Muscle layer of colon (tissue), 2 donors: ENCODE measurements around the gene SHISA4.

Experiments used
- H3K27ac ChIP-seq: one replicate; pipeline ENCODE4 v1.7.0; 2013; ENCODE audit warnings: low read depth, mild to moderate bottlenecking, low read length, moderate library complexity
- H3K27me3 ChIP-seq, 2 donors: one replicate each; pipeline ENCODE4 v1.7.0; 2013; ENCODE audit warnings: low read length in 2 of 2, mild to moderate bottlenecking in 2 of 2; ENCODE audit not compliant: insufficient read depth in 2 of 2, control insufficient read depth in 1 of 2
- H3K36me3 ChIP-seq: one replicate; pipeline ENCODE4 v1.7.0; 2013; ENCODE audit warnings: mild to moderate bottlenecking, low read length; ENCODE audit not compliant: insufficient read depth
- H3K4me1 ChIP-seq: one replicate; pipeline ENCODE4 v1.7.0; 2013; ENCODE audit warnings: mild to moderate bottlenecking, low read length; ENCODE audit not compliant: insufficient read depth
- H3K4me3 ChIP-seq, 2 donors: one replicate each; pipeline ENCODE4 v1.7.0; 2013; ENCODE audit warnings: low read length in 2 of 2, low read depth in 1 of 2, mild to moderate bottlenecking in 1 of 2, moderate library complexity in 1 of 2
- H3K9ac ChIP-seq: one replicate; pipeline ENCODE4 v1.7.0; 2013; ENCODE audit warnings: low read length
- H3K9me3 ChIP-seq: one replicate; pipeline ENCODE4 v1.7.0; 2013; ENCODE audit warnings: mild to moderate bottlenecking, low read length
- donor health status: abdominal sarcoma.
- donor health status: Adenocarcinoma of cecum.

SHISA4 gene

GRCh38 chr1:201883786-201884185 is 4.9 kb upstream of the SHISA4 start:
- peaks cover 26% of the 10 kb centered on the region for H3K4me1 ChIP-seq
- H3K9me3 ChIP-seq = no peaks in the 10 kb centered on the region
- H3K4me3 ChIP-seq = no peak overlapping the region
- no peak overlapping the region for H3K9ac ChIP-seq
- H3K27ac ChIP-seq = no peak overlapping the region
- H3K27me3 ChIP-seq = no peaks in the 10 kb centered on the region
- no peaks in the 10 kb centered on the region for H3K36me3 ChIP-seq

DNA sequence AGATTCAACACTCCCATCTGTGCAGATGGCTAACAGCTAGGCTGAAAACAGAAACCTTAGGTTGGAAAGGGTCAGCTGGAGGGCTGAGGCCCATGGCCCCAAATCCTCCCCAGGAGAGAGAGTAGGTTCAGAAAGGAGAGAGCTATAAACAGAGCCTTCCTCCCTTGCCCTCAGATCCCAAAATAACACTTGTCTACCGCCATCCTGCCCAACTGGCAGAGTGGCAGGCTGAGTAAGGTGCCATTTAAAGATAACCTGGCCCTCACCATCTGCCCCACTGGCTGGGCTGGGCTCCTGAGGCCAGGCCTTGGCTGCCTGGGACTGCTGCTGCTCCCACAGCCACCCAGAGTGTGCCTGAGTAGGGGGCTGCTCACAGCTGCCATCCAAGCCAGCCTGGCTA is 4.3 kb upstream of the SHISA4 start:
- H3K9me3 ChIP-seq = no peaks in the 10 kb centered on the region
- no peaks in the 10 kb centered on the region for H3K36me3 ChIP-seq
- H3K9ac ChIP-seq = no peak overlapping the region
- H3K4me1 ChIP-seq = peaks cover 30% of the 10 kb centered on the region
- no peak overlapping the region for H3K27ac ChIP-seq
- no peaks in the 10 kb centered on the region for H3K27me3 ChIP-seq
- no peak overlapping the region for H3K4me3 ChIP-seq

DNA sequence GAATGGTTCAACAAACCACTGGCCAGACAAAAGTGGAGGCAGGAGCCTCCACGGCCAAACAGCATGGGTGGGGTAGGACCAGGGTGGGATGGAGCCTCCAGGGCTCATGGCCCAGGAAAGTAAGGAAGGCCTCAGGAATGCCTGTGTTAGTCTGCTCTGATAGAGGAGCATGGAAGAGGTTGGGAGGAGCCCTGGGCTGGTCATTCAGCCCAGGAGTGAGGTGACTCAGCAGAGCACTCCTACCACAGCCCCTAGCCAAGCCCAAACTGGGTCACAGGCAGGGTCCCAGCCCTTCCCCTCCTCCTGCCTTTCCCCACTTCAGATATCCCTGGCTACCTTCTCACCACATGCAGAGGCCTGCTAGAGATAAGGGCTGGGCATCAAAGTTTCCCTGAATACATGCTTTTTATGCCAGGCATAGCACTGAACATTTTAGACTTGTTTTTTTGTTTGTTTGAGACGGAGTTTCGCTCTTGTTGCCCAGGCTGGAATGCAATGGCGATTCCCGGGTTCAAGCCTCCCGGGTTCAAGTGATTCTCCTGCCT is 3.1 kb upstream of the SHISA4 start:
- Histone ChIP-seq H3K27ac (no peak overlapping the region), H3K27me3 (no peaks in the 10 kb centered on the region), H3K9me3 (no peaks in the 10 kb centered on the region), H3K4me1 (peaks cover 35% of the 10 kb centered on the region), H3K9ac (no peak overlapping the region), H3K36me3 (no peaks in the 10 kb centered on the region), H3K4me3 (no peak overlapping the region)

- H3K9me3 ChIP-seq = no peaks in the 10 kb centered on the region
- H3K4me1 ChIP-seq = peaks cover 35% of the 10 kb centered on the region
- H3K27me3 ChIP-seq = no peaks in the 10 kb centered on the region
- no peaks in the 10 kb centered on the region for H3K36me3 ChIP-seq
- no peak overlapping the region for H3K4me3 ChIP-seq
- no peak overlapping the region for H3K9ac ChIP-seq
- no peak overlapping the region for H3K27ac ChIP-seq
Observed at GRCh38 chr1:201886103-201886885, 2.4 kb upstream of the SHISA4 start.

- Histone ChIP-seq H3K27ac (no peak overlapping the region), H3K4me3 (no peak overlapping the region)
Observed at GRCh38 chr1:201887116-201887866, 1.4 kb upstream of the SHISA4 start.

GRCh38 chr1:201889090-201889968 is 631 bp downstream of the SHISA4 start:
- Histone ChIP-seq H3K9ac (peak overlapping the region; percentile 40), H3K27me3 (no peaks in the 10 kb centered on the region), H3K27ac (peak overlapping the region; percentile 66), H3K4me3 (peak overlapping the region; percentile 69 to 99), H3K9me3 (no peaks in the 10 kb centered on the region), H3K36me3 (no peaks in the 10 kb centered on the region), H3K4me1 (peaks cover 41% of the 10 kb centered on the region)

More at GRCh38 chr1:201887116-201887866, 1.4 kb upstream of the SHISA4 start:
- peaks cover 37% of the 10 kb centered on the region for H3K4me1 ChIP-seq
- H3K9me3 ChIP-seq = no peaks in the 10 kb centered on the region
- no peaks in the 10 kb centered on the region for H3K27me3 ChIP-seq
- no peaks in the 10 kb centered on the region for H3K36me3 ChIP-seq
- no peak overlapping the region for H3K9ac ChIP-seq

DNA sequence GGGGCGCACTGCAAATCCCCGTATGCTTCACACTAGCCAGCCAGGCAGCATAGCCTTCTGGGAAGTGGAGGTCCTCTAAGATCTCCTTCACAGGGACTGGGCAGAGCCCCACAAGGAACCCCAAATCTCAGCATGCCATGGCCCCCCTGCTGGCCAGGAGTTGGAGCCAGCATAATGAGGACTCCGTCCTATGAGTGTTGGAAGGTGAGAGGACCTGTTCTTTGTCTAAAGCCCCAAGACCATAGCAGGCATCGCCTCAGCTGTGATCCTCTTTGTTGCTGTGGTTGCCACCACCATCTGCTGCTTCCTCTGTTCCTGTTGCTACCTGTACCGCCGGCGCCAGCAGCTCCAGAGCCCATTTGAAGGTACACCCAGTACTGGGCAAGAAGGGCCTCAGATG is 1.5 kb downstream of the SHISA4 start:
- peaks cover 37% of the 10 kb centered on the region for H3K4me1 ChIP-seq
- no peak overlapping the region for H3K27ac ChIP-seq

GRCh38 chr1:201890806-201891450 is 2.2 kb downstream of the SHISA4 start:
- no peaks in the 10 kb centered on the region for H3K9me3 ChIP-seq
- H3K4me1 ChIP-seq = peaks cover 35% of the 10 kb centered on the region
- H3K9ac ChIP-seq = no peak overlapping the region
- H3K4me3 ChIP-seq = no peak overlapping the region
- no peaks in the 10 kb centered on the region for H3K36me3 ChIP-seq
- no peak overlapping the region for H3K27ac ChIP-seq
- H3K27me3 ChIP-seq = no peaks in the 10 kb centered on the region

More for the DNA sequence above, 1.5 kb downstream of the SHISA4 start:
- no peaks in the 10 kb centered on the region for H3K27me3 ChIP-seq
- no peak overlapping the region for H3K4me3 ChIP-seq
- no peaks in the 10 kb centered on the region for H3K9me3 ChIP-seq
- H3K9ac ChIP-seq = no peak overlapping the region
- no peaks in the 10 kb centered on the region for H3K36me3 ChIP-seq

- H3K27ac ChIP-seq = peak overlapping the region; percentile 22
Observed at GRCh38 chr1:201891451-201892045, 2.9 kb downstream of the SHISA4 start.

GRCh38 chr1:201892211-201892610 is 3.5 kb downstream of the SHISA4 start:
- Histone ChIP-seq H3K4me1 (peaks cover 48% of the 10 kb centered on the region), H3K27me3 (no peaks in the 10 kb centered on the region), H3K9ac (no peak overlapping the region), H3K4me3 (no peak overlapping the region), H3K36me3 (peaks cover 3% of the 10 kb centered on the region), H3K27ac (no peak overlapping the region), H3K9me3 (no peaks in the 10 kb centered on the region)

More at GRCh38 chr1:201891451-201892045, 2.9 kb downstream of the SHISA4 start:
- Histone ChIP-seq H3K4me1 (peaks cover 41% of the 10 kb centered on the region), H3K27me3 (no peaks in the 10 kb centered on the region), H3K4me3 (no peak overlapping the region), H3K9me3 (no peaks in the 10 kb centered on the region), H3K9ac (no peak overlapping the region), H3K36me3 (no peaks in the 10 kb centered on the region)
